RWPE1 (cell line): ENCODE results near the gene CARMIL1.

Experiments
- CTCF ChIA-PET: fragments of 350-600 bp; sonication (Branson Sonifier 250); formaldehyde crosslinking; extraction: SDS; loops from one replicate; lab custom pipeline; 2021; lab: Yijun Ruan, JAX
- POLR2A ChIA-PET: fragments of 400-600 bp; formaldehyde crosslinking; extraction: SDS; loops from one replicate; lab custom pipeline; 2020; ENCODE audit warnings: antibody characterized with exemption; ENCODE audit not compliant: low non-redundant PET; lab: Yijun Ruan, JAX
- DNase-seq: peaks from one replicate; pipeline ENCODE4 v3.0.0; 2012; ENCODE audit warnings: low spot score
- H3K27ac ChIP-seq: fragments of 450-650 bp; 2 replicates; pipeline ENCODE4 v1.5.1; 2017
- TF ChIP-seq, protein P1 (sequence below): fragments of 450-650 bp; conservative IDR thresholded peaks from 2 replicates; pipeline ENCODE4 v1.5.1; 2017; ENCODE audit warnings: low read depth, mild to moderate bottlenecking

Gene CARMIL1

DNA sequence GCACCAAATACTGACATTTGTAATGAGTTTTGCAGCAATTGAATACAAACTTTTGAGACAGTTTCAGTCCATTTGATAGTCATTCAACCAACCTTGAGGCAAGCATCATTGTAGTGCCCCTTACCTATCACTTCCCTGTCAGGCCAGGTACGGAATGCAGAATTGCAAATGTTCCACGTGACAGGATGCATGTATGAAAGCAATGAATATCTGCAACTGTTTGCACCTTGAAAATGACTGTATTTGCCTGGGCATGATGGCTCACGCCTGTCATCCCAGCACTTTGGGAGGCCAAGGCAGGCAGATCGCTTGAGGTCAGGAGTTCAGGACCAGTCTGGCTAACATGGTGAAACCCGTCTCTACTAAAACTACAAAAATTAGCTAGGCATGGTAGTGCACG is 226.8 kb downstream of the CARMIL1 start:
- no peak overlapping the region for H3K27ac ChIP-seq
- no peak for DNase-seq
- ChIA-PET CTCF (interaction anchor here (0.6 kb wide), 1 partner anchor 73 kb away, joined by 3 read pairs; no protein-coding TSS in a partner anchor), POLR2A (no interaction called here)
- TF ChIP-seq, protein P1, sequence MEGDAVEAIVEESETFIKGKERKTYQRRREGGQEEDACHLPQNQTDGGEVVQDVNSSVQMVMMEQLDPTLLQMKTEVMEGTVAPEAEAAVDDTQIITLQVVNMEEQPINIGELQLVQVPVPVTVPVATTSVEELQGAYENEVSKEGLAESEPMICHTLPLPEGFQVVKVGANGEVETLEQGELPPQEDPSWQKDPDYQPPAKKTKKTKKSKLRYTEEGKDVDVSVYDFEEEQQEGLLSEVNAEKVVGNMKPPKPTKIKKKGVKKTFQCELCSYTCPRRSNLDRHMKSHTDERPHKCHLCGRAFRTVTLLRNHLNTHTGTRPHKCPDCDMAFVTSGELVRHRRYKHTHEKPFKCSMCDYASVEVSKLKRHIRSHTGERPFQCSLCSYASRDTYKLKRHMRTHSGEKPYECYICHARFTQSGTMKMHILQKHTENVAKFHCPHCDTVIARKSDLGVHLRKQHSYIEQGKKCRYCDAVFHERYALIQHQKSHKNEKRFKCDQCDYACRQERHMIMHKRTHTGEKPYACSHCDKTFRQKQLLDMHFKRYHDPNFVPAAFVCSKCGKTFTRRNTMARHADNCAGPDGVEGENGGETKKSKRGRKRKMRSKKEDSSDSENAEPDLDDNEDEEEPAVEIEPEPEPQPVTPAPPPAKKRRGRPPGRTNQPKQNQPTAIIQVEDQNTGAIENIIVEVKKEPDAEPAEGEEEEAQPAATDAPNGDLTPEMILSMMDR = no peak

DNA sequence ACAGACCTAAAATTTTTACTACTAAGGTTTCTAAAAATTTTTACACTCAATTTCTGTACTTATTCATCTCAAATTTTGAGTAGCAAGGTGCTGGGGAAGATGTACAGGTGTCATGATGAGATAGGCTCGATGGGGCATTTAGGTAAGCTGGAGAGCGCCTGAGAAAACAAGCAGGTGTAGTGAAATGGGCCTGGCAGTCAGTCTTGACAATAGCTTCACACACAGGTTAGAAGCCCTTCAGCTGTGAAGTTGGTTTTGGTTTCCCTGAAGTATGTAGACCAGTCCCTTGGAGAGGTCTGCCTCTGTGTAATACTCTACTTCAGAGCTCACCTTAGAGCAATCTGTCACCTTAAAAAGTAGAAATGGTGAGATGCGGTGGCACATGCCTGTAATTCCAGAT is 228.9 kb downstream of the CARMIL1 start:
- ChIA-PET CTCF (interaction anchor here (0.7 kb wide), 1 partner anchor 14 kb away, joined by 4 read pairs; no protein-coding TSS in a partner anchor), POLR2A (no interaction called here)
- DNase-seq = no peak
- TF ChIP-seq, protein P1 = no peak
- no peak overlapping the region for H3K27ac ChIP-seq

DNA sequence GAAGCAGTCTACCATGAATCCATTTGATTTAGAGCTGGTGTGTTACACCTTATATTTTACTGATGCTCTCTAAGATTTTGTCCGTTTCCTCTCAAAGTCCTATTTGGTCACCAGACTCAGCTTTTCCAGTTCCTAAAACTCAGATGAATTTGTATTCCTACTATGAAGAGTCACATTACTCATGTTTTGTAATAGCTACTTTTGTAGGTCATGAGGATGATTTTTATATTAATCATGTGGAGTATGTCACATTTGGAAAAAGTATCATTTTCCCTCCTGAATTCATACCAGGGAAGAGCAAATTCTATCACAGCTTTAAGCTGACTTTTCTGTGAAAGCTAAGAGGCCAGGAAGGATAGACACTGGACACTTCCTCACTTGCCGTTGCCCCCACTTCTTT is 232.2 kb downstream of the CARMIL1 start:
- no peak for DNase-seq
- CTCF ChIA-PET = no interaction called here
- POLR2A ChIA-PET = no interaction called here
- TF ChIP-seq, protein P1 = no peak
- H3K27ac ChIP-seq = no peak overlapping the region

DNA sequence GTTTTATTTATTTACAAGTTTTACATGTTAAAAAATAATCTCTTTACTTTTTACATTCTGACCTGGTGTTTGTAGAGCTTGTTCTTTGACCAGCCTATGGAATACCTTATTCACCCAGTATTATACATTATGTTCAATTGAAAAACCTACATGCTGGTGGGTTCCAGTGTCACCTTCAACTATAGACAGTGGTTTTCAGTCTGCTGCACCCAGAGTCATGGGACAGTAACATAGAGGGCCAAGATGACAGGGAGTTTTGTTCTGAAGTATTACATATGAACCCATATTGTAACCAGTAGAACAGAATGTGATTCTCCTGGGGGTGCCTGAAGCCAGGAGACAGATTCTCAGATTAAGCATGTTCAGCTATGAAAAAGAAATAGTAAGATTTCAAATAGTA is 233.4 kb downstream of the CARMIL1 start:
- no peak overlapping the region for H3K27ac ChIP-seq
- DNase-seq = no peak
- POLR2A ChIA-PET = no interaction called here
- CTCF ChIA-PET = interaction anchor here (0.6 to 0.7 kb wide), 2 partner anchors 234 to 442 kb away, joined by 3 read pairs; no protein-coding TSS in a partner anchor
- TF ChIP-seq, protein P1 = no peak

DNA sequence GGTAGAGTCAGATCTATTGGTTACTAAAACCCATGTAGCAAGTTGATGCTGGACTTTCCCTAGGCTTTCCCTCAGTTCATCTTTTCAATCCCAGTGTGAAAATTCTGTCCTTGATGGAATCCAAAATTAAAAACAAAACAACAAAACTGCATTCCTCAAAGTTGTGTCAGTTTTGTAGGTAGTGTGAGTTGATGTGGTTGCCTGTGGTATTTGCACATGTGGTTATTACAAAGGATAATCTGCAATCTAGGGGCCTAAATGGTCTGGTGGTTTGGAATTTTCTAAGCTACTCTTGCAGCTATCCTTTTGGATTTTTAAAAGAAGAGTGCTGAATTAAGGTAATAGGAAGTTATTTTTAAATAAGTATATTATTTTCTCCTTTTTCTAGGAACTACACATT is 240.7 kb downstream of the CARMIL1 start:
- TF ChIP-seq, protein P1 = no peak
- POLR2A ChIA-PET = no interaction called here
- DNase-seq = no peak
- no peak overlapping the region for H3K27ac ChIP-seq
- CTCF ChIA-PET = no interaction called here

DNA sequence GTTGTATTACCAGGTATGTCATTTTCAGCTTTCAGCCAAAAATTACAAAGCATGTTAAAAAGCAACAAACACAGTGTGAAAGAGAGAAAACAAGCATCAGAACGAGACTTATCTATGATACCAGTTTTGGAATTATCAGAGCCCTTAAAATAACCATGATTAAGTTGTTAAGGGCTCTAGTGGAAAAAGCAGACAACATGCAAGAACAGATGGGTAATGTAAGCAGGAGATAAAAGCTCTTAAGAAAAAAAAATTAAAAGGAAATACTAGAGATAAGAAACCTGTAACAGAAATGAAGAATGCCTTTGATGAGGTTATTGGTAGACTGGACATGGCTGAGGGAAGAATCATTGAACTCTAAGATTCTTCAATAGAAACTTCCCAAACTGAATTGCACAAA is 245.4 kb downstream of the CARMIL1 start:
- ChIA-PET POLR2A (no interaction called here), CTCF (interaction anchor here (0.6 to 0.7 kb wide), 3 partner anchors 12 to 389 kb away, joined by 3 read pairs; no protein-coding TSS in a partner anchor)
- no peak for DNase-seq
- no peak overlapping the region for H3K27ac ChIP-seq
- TF ChIP-seq, protein P1 = no peak

DNA sequence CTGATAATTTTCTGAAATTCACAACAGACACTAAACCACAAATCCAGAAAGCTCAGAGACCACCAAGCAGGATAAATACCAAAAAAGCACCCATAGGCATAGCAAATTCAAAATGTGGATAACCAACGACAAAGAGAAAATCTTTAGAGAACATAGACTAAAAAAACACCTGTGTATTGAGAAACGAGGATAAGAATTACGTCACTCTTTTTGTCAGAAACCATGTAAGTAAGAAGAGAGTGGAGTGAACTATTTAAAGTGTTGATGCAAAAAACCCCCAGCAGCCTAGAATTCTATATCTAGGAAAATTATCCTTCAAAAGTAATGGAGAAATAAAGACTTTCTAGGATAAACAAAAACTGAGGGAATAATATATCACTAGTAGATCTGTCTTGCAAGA is 245.9 kb downstream of the CARMIL1 start:
- no peak for DNase-seq
- ChIA-PET POLR2A (no interaction called here), CTCF (interaction anchor here (0.6 to 0.7 kb wide), 2 partner anchors 11 to 389 kb away, joined by 3 read pairs; no protein-coding TSS in a partner anchor)
- TF ChIP-seq, protein P1 = no peak
- no peak overlapping the region for H3K27ac ChIP-seq
